Esophagus (tissue), 2 donors: ENCODE data around the gene TGFBR3L. TPM values are rescaled to one million over a fixed set of nuclear protein-coding genes. Genes with fewer than 3 reads are reported as not detected.
A peak's percentile ranks its signal among the peaks of the same experiment; 100 is the strongest.
"Not testable (repeated sequence)": the region's sequence is repeated elsewhere in the genome, so short reads cannot be mapped to it uniquely, and the experiment has no call there.

Experiments used
- H3K27ac ChIP-seq, 2 donors: one replicate each; pipeline ENCODE4 v1.5.1; 2013; ENCODE audit warnings: low read depth in 2 of 2, mild to moderate bottlenecking in 2 of 2, inconsistent platforms in 1 of 2, low read length in 1 of 2, moderate library complexity in 1 of 2
- H3K27me3 ChIP-seq, 2 donors: one replicate each; pipeline ENCODE4 v1.6.1; 2013; ENCODE audit warnings: low read length in 2 of 2, control low read depth in 1 of 2, mild to moderate bottlenecking in 1 of 2; ENCODE audit not compliant: insufficient read depth in 2 of 2, control insufficient read depth in 1 of 2
- H3K36me3 ChIP-seq, 2 donors: one replicate each; pipeline ENCODE4 v1.6.1; 2013; ENCODE audit warnings: low read length in 1 of 2; ENCODE audit not compliant: control insufficient read depth in 2 of 2, insufficient read depth in 2 of 2
- H3K4me1 ChIP-seq, 2 donors: one replicate each; pipeline ENCODE4 v1.6.1; 2013; ENCODE audit warnings: low read length in 1 of 2; ENCODE audit not compliant: control insufficient read depth in 2 of 2, insufficient read depth in 2 of 2
- H3K4me3 ChIP-seq, 2 donors: one replicate each; pipeline ENCODE4 v1.5.1; 2013; ENCODE audit warnings: low read length in 2 of 2, mild to moderate bottlenecking in 2 of 2, low read depth in 1 of 2, moderate library complexity in 1 of 2
- H3K9me3 ChIP-seq, 2 donors: one replicate each; pipeline ENCODE4 v1.6.1; 2013; ENCODE audit warnings: mild to moderate bottlenecking in 2 of 2, low read depth in 1 of 2, low read length in 1 of 2, moderate library complexity in 1 of 2; ENCODE audit not compliant: control insufficient read depth in 2 of 2, insufficient read depth in 1 of 2
- WGBS, 2 donors: extraction: QIAGEN DNeasy Blood & Tissue Kit; methylation state at CpG; one replicate each; pipeline ENCODE4 v1.1.7; 2013; 5-methylcytosine and 5-hydroxymethylcytosine counted together
- polyA plus RNA-seq, 2 donors: library from polyadenylated mRNA; stranded (reverse); fragments of 200-250 nt; gene quantifications; one replicate each; pipeline ENCODE4 v1.2.3, GENCODE V29; 2013
- donor health status: healthy with polysubstance abuse.
- donor health status: Bipolar disorder and iron deficiency.

TGFBR3L gene
- polyA plus RNA-seq, 2 donors: 0.08 TPM; not detected in 1

DNA sequence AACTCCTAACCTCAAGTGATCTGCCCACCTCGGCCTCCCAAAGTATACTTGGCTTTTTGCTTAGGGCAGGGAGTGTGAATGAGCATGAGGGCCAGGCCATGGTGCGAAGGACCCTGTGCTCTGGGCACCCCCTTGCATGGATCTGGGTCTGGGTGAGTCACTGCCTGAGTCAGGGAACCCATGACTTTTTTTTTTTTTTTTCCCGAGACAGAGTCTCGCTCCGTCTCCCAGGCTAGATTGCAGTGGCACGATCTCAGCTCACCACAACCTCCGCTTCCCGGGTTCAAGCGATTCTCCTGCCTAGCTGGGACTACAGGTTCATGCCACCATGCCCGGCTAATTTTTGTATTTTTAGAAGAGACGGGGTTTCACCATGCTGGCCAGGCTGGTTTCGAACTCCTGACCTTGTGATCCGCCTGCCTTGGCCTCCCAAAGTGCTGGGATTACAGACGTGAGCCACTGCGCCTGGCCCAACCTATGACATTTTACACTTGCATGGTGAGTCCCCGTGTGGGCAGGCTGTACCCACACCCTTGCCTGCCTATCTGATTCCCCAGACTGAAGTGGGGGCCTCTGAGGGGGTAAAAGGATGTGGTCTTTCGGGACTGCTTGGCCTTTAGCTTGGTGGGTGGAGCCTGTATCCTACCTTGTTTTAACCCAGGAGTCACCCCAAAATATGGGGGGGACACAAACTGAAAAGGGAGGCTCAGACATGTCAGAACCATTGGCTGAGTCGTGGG is 21.1 kb upstream of the TGFBR3L start:
- WGBS, 2 donors: 85 to 86% methylated on average over 18 of the region's 18 CpGs
- not testable (repeated sequence) for H3K9me3 ChIP-seq, H3K4me3 ChIP-seq, H3K27ac ChIP-seq, H3K27me3 ChIP-seq, H3K36me3 ChIP-seq
- H3K4me1 ChIP-seq: peaks cover 0 to 12% of the 10 kb centered on the region in 2 donors

DNA sequence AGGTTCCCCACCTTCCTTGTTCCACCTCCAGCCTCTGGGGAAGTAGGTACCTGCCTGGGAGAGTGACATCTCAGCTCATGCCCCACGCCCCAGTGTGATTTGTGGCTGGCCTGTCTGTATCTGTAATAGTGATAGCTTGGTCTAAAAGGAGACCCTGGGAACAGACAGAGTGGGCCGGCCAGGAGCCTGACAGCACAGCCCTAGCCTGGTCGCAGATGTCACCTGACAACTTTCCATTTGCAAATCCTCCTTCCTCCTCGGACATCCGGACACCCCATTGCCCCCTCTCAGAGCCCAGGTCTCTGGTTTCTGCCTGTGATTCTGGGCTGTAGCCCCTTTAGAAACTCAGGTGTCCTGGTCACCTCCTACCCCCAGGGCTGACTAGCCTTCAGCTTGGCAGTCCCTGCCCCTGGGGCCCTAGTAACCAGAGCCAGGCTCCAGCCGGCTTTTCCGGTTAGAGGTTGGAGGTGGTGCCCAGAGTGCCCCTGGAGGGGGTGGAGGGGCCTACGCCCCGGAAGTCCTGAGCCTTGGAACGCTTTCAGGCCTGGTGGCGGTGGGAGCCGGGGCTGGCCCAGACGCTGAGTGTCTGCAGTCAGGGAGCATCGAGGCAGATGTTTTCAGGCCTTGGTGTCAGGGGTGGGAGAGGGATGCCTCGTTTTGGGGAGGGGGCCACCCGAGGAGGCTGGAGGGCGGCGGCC is 19.9 kb upstream of the TGFBR3L start:
- peak overlapping the region in 1 of 2 donors; percentile 58 for H3K27ac ChIP-seq

DNA sequence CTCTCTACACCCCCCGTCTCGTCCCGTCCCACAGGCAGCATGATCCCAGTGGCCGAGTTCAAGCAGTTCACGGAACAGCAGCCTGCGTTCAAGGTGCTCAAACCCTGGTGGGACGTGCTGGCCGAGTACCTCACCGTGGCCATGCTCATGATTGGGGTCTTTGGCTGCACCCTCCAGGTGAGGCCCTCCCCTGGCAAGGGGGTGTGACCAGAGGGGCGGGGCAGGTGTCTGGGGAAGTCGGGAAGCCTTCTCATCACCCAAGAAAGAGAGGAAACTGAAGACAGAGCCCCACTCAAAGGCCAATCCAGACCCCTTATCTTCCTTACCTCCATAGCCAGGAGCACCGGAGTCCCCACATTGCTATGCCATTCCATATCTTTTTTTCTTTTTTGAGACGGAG is 19.1 kb upstream of the TGFBR3L start:
- WGBS, 2 donors: 85 to 90% methylated on average over 13 of the region's 13 CpGs
- Histone ChIP-seq H3K4me3 (no peak overlapping the region), H3K36me3 (peaks cover 0 to 3% of the 10 kb centered on the region in 2 donors), H3K4me1 (peaks cover 4 to 20% of the 10 kb centered on the region in 2 donors), H3K9me3 (no peaks in the 10 kb centered on the region), H3K27ac (no peak overlapping the region), H3K27me3 (no peaks in the 10 kb centered on the region)

More for the DNA sequence above, 19.9 kb upstream of the TGFBR3L start:
- Histone ChIP-seq H3K4me3 (peak overlapping the region in 1 of 2 donors; percentile 11), H3K27me3 (no peaks in the 10 kb centered on the region), H3K9me3 (no peaks in the 10 kb centered on the region), H3K4me1 (peaks cover 0 to 12% of the 10 kb centered on the region in 2 donors), H3K36me3 (no peaks in the 10 kb centered on the region)
- WGBS, 2 donors: 39 to 40% methylated on average over 18 of the region's 18 CpGs

DNA sequence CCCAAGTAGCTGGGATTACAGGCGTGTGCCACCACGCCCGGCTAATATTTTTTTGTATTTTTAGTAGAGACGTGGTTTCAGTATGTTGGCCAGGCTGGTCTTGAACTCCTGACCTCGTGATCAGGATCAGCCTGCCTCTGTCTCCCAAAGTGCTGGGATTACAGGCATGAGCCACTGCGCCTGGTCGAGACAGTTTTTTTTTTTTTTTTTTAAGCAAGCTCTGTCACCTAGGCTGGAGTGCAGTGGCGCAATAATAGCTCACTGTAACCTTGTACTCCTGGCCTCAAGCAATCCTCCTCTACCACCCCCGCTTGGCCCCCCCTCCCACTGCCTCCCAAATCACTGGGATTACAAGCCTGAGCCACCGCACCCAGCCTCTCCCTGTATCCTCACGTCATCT is 17.3 kb upstream of the TGFBR3L start:
- WGBS, 2 donors: 64 to 66% methylated on average over 11 of the region's 11 CpGs
- Histone ChIP-seq H3K36me3 (peaks cover 0 to 3% of the 10 kb centered on the region in 2 donors), H3K27me3 (no peaks in the 10 kb centered on the region), H3K4me1 (peaks cover 4 to 25% of the 10 kb centered on the region in 2 donors), H3K27ac (peak overlapping the region in 1 of 2 donors; percentile 71), H3K4me3 (no peak overlapping the region), H3K9me3 (no peaks in the 10 kb centered on the region)

DNA sequence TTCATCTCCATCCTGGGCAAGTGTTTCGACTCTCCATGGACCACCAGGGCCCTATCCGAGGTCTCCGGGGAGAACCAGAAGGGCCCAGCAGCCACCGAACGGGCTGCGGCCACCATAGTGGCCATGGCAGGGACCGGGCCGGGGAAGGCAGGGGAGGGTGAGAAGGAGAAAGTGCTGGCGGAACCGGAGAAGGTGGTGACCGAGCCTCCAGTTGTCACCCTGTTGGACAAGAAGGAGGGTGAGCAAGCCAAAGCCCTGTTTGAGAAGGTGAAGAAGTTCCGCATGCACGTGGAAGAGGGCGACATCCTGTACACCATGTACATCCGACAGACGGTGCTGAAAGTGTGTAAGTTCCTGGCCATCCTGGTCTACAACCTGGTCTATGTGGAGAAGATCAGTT is 15.7 kb upstream of the TGFBR3L start:
- Histone ChIP-seq H3K36me3 (peaks cover 0 to 3% of the 10 kb centered on the region in 2 donors), H3K27ac (no peak overlapping the region)
- WGBS, 2 donors: 94 to 95% methylated on average over 16 of the region's 16 CpGs

DNA sequence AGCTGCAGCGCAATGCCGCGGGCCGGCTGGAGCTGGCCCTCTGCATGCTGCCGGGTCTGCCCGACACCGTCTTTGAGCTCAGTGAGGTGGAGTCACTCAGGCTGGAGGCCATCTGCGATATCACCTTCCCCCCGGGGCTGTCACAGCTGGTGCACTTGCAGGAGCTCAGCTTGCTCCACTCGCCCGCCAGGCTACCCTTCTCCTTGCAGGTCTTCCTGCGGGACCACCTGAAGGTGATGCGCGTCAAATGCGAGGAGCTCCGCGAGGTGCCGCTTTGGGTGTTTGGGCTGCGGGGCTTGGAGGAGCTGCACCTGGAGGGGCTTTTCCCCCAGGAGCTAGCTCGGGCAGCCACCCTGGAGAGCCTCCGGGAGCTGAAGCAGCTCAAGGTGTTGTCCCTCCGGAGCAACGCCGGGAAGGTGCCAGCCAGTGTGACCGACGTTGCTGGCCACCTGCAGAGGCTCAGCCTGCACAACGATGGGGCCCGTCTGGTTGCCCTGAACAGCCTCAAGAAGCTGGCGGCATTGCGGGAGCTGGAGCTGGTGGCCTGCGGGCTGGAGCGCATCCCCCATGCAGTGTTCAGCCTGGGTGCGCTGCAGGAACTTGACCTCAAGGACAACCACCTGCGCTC is 14.8 kb upstream of the TGFBR3L start:
- Histone ChIP-seq H3K9me3 (peaks cover 0 to 1% of the 10 kb centered on the region in 2 donors), H3K4me3 (no peak overlapping the region), H3K27ac (peak overlapping the region in 1 of 2 donors; percentile 90), H3K4me1 (peaks cover 4 to 38% of the 10 kb centered on the region in 2 donors), H3K27me3 (no peaks in the 10 kb centered on the region), H3K36me3 (peaks cover 0 to 3% of the 10 kb centered on the region in 2 donors)
- WGBS, 2 donors: 91 to 92% methylated on average over 34 of the region's 34 CpGs

More for the DNA sequence above, 15.7 kb upstream of the TGFBR3L start:
- Histone ChIP-seq H3K4me1 (peaks cover 4 to 31% of the 10 kb centered on the region in 2 donors), H3K4me3 (no peak overlapping the region), H3K27me3 (no peaks in the 10 kb centered on the region), H3K9me3 (no peaks in the 10 kb centered on the region)

DNA sequence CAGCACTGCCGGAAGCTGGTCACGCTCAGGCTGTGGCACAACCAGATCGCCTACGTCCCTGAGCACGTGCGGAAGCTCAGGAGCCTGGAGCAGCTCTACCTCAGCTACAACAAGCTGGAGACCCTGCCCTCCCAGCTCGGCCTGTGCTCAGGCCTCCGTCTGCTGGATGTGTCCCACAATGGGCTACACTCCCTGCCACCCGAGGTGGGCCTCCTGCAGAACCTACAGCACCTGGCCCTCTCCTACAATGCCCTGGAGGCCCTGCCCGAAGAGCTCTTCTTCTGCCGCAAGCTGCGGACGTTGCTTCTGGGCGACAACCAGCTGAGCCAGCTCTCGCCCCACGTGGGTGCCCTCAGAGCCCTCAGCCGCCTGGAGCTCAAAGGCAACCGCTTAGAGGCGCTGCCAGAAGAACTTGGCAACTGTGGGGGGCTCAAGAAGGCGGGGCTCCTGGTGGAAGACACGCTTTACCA is 14.2 kb upstream of the TGFBR3L start:
- Histone ChIP-seq H3K36me3 (peaks cover 0 to 3% of the 10 kb centered on the region in 2 donors), H3K27me3 (no peaks in the 10 kb centered on the region), H3K4me1 (peaks cover 7 to 36% of the 10 kb centered on the region in 2 donors), H3K4me3 (no peak overlapping the region), H3K27ac (peak overlapping the region; percentile 50 to 90), H3K9me3 (peaks cover 0 to 1% of the 10 kb centered on the region in 2 donors)
- WGBS, 2 donors: 52 to 80% methylated on average over 21 of the region's 21 CpGs

DNA sequence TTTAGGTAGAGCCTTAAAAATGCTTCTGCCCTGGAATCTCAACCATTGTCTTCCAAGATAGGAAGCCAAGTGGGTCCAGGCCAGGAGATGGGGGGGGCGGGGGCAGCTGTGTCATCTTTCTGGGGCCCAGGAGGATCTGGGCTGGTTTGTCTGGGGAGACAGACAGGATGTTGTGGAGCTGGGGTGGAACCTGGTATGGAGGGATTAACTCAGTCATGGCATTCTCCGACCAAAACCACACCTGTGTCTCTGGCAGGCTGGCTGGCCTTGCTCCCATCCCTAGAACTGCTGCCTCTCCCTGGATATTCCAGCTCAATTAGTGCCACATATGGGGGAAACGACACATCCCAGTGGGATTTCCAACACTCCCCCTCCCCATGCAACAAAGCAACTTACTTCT is 13.7 kb upstream of the TGFBR3L start:
- peaks cover 0 to 5% of the 10 kb centered on the region in 2 donors for H3K36me3 ChIP-seq
- peaks cover 7 to 35% of the 10 kb centered on the region in 2 donors for H3K4me1 ChIP-seq
- H3K27me3 ChIP-seq: no peaks in the 10 kb centered on the region
- WGBS, 2 donors: 47 to 62% methylated on average over 3 of the region's 3 CpGs
- peaks cover 0 to 1% of the 10 kb centered on the region in 2 donors for H3K9me3 ChIP-seq
- no peak overlapping the region for H3K4me3 ChIP-seq
- peak overlapping the region; percentile 50 to 90 for H3K27ac ChIP-seq

DNA sequence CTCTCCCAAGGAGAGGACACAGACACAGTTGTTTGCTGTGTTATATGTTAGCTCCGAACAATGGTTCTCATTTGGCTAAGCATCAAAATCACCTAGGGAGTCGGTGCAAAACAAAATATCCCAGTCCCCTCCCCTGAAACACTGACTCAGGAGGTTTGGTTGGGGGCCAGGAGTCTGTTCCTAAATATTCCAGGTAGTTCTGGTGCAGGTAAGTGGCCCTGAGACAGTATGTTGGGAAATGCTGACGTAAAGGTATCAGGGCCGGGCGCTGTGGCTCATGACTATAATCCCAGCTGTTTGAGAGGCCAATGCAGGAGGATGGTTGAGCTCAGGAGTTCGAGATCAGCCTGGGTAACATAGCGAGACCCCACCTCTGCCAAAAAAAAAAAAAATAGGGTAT is 13.3 kb upstream of the TGFBR3L start:
- peaks cover 7 to 35% of the 10 kb centered on the region in 2 donors for H3K4me1 ChIP-seq

More for the DNA sequence above, 13.3 kb upstream of the TGFBR3L start:
- Histone ChIP-seq H3K27me3 (no peaks in the 10 kb centered on the region), H3K27ac (peak overlapping the region; percentile 50 to 90), H3K36me3 (peaks cover 0 to 8% of the 10 kb centered on the region in 2 donors), H3K4me3 (no peak overlapping the region), H3K9me3 (peaks cover 0 to 1% of the 10 kb centered on the region in 2 donors)
- WGBS, 2 donors: 57 to 64% methylated on average over 7 of the region's 7 CpGs
